ENCODE data around the gene HCRTR1. TPM values are rescaled to one million over a fixed set of nuclear protein-coding genes. Genes with fewer than 3 reads are reported as not detected.

Gene HCRTR1
- total and polyA plus RNA-seq, 7 donors: 0.03 TPM; not detected in 6

GRCh38 chr1:31618916-31619846 lies 1.7 kb downstream of the HCRTR1 start:
- Histone ChIP-seq H3K27me3 (peaks cover 10 to 36% (median 22%) of the 10 kb centered on the region in 3 donors), H3K9me3 (no peaks in the 10 kb centered on the region), H3K4me3 (no peak overlapping the region), H3K36me3 (no peaks in the 10 kb centered on the region), H3K4me1 (peaks cover 0 to 14% (median 11%) of the 10 kb centered on the region in 4 donors), H3K27ac (no peak overlapping the region)
- WGBS, 2 donors: 64 to 82% methylated on average over 23 of the region's 23 CpGs
- no peak for DNase-seq
- intact Hi-C loops (cut with DNase I): no loop called here
- TF ChIP-seq CTCF (IDR thresholded peaks at IDR 0.05): no peak
- TF ChIP-seq POLR2A (IDR thresholded peaks at IDR 0.05): no peak
- TF ChIP-seq POLR2AphosphoS5 (IDR thresholded peaks at IDR 0.05): no peak
- TF ChIP-seq EP300 (IDR thresholded peaks at IDR 0.05): no peak

- H3K27ac ChIP-seq: no peak overlapping the region
- intact Hi-C loops (cut with DNase I): no loop called here
- H3K4me3 ChIP-seq: no peak overlapping the region
- TF ChIP-seq POLR2A (IDR thresholded peaks at IDR 0.05): no peak
- no peak for TF ChIP-seq CTCF (IDR thresholded peaks at IDR 0.05)
- no peak for TF ChIP-seq EP300 (IDR thresholded peaks at IDR 0.05)
- no peak for TF ChIP-seq POLR2AphosphoS5 (IDR thresholded peaks at IDR 0.05)
- no peaks in the 10 kb centered on the region for H3K9me3 ChIP-seq
- H3K4me1 ChIP-seq: peaks cover 0 to 14% (median 11%) of the 10 kb centered on the region in 4 donors
- no peak for DNase-seq
- H3K36me3 ChIP-seq: no peaks in the 10 kb centered on the region
- peaks cover 10 to 33% (median 22%) of the 10 kb centered on the region in 3 donors for H3K27me3 ChIP-seq
- 94% methylated on average over 20 of the region's 20 CpGs for WGBS, 2 donors
Measured at GRCh38 chr1:31620631-31621497, 3.4 kb downstream of the HCRTR1 start.

GRCh38 chr1:31621498-31621820 lies 4.0 kb downstream of the HCRTR1 start:
- 94 to 95% methylated on average over 5 of the region's 5 CpGs for WGBS, 2 donors
- H3K27me3 ChIP-seq: peaks cover 10 to 27% (median 20%) of the 10 kb centered on the region in 3 donors

More at GRCh38 chr1:31621498-31621820, 4.0 kb downstream of the HCRTR1 start:
- TF ChIP-seq EP300 (IDR thresholded peaks at IDR 0.05) (no peak), POLR2AphosphoS5 (IDR thresholded peaks at IDR 0.05) (no peak), CTCF (IDR thresholded peaks at IDR 0.05) (no peak), POLR2A (IDR thresholded peaks at IDR 0.05) (no peak)
- H3K4me1 ChIP-seq: peaks cover 0 to 20% (median 16%) of the 10 kb centered on the region in 4 donors
- no peak overlapping the region for H3K4me3 ChIP-seq
- no peak overlapping the region for H3K27ac ChIP-seq
- H3K36me3 ChIP-seq: no peaks in the 10 kb centered on the region
- intact Hi-C loops (cut with DNase I): no loop called here
- no peaks in the 10 kb centered on the region for H3K9me3 ChIP-seq
- DNase-seq: no peak

All from sigmoid colon (tissue), 7 donors.